ENCODE measurements around the gene CEP85.

GRCh38 chr1:26291433-26291832, 57.4 kb downstream of the CEP85 start:
- TF ChIP-seq, protein P1, sequence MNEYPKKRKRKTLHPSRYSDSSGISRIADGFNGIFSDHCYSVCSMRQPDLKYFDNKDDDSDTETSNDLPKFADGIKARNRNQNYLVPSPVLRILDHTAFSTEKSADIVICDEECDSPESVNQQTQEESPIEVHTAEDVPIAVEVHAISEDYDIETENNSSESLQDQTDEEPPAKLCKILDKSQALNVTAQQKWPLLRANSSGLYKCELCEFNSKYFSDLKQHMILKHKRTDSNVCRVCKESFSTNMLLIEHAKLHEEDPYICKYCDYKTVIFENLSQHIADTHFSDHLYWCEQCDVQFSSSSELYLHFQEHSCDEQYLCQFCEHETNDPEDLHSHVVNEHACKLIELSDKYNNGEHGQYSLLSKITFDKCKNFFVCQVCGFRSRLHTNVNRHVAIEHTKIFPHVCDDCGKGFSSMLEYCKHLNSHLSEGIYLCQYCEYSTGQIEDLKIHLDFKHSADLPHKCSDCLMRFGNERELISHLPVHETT (CRISPR knock-in tag; conservative IDR thresholded peaks at IDR 0.05 in 1 of 2, IDR thresholded peaks at IDR 0.05 in 1 of 2) = no peak
- TF ChIP-seq ZNF217 (CRISPR knock-in tag; IDR thresholded peaks at IDR 0.05) (no peak), CUX1 (CRISPR knock-in tag; IDR thresholded peaks at IDR 0.05) (no peak), RBBP5 (IDR thresholded peaks at IDR 0.05; ENCODE audit: borderline replicate concordance, insufficient read depth, low read length, poor library complexity, severe bottlenecking) (no peak)

Data from K562 (cell line).